Measurements from ENCODE around the gene CYTH4.

DNA sequence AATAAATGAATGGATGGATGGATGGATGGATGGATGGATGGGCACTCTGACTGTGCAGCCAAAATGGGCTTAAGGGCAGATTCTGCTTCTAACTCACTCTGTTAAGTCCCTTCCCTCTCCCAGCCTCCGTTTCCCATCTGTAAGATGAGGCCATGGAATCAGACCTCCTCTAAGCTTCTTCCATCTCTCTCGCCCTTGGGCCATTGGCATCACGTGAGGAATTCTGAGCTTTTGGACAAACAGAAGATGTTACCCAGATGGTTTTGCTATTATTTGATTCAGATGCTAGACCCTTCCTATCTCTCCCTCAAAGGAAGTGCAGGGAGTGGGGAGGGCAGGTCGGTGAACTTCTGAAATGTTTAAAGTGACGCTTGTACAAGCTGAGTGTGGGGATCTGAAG is 4.0 kb upstream of the CYTH4 start:
- TF ChIP-seq CEBPB (IDR thresholded peaks at IDR 0.05; ENCODE audit: low read depth) (no peak), YY1 (IDR thresholded peaks at IDR 0.05; ENCODE audit: extremely low read depth, insufficient replicate concordance, low read depth, low read length) (no peak), ZNF274 (IDR thresholded peaks at IDR 0.05; ENCODE audit: low read depth, low read length) (no peak), POLR2AphosphoS5 (IDR thresholded peaks at IDR 0.05; ENCODE audit: low read depth, low read length) (no peak), EZH2 (IDR thresholded peaks at IDR 0.05) (no peak), POLR2A (IDR thresholded peaks at IDR 0.05; ENCODE audit: borderline replicate concordance, extremely low read depth, insufficient read depth, insufficient read length) (no peak)
- TF ChIP-seq, protein P1, sequence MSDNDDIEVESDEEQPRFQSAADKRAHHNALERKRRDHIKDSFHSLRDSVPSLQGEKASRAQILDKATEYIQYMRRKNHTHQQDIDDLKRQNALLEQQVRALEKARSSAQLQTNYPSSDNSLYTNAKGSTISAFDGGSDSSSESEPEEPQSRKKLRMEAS (IDR thresholded peaks at IDR 0.05) = no peak
- TF ChIP-seq, protein P2, sequence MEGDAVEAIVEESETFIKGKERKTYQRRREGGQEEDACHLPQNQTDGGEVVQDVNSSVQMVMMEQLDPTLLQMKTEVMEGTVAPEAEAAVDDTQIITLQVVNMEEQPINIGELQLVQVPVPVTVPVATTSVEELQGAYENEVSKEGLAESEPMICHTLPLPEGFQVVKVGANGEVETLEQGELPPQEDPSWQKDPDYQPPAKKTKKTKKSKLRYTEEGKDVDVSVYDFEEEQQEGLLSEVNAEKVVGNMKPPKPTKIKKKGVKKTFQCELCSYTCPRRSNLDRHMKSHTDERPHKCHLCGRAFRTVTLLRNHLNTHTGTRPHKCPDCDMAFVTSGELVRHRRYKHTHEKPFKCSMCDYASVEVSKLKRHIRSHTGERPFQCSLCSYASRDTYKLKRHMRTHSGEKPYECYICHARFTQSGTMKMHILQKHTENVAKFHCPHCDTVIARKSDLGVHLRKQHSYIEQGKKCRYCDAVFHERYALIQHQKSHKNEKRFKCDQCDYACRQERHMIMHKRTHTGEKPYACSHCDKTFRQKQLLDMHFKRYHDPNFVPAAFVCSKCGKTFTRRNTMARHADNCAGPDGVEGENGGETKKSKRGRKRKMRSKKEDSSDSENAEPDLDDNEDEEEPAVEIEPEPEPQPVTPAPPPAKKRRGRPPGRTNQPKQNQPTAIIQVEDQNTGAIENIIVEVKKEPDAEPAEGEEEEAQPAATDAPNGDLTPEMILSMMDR (IDR thresholded peaks at IDR 0.05 in 2 of 3, conservative IDR thresholded peaks at IDR 0.05 in 1 of 3; ENCODE audit: borderline replicate concordance in 1 of 3, insufficient read depth in 1 of 3, low read depth in 2 of 3, low read length in 2 of 3) = no peak
- TF ChIP-seq, protein P3, sequence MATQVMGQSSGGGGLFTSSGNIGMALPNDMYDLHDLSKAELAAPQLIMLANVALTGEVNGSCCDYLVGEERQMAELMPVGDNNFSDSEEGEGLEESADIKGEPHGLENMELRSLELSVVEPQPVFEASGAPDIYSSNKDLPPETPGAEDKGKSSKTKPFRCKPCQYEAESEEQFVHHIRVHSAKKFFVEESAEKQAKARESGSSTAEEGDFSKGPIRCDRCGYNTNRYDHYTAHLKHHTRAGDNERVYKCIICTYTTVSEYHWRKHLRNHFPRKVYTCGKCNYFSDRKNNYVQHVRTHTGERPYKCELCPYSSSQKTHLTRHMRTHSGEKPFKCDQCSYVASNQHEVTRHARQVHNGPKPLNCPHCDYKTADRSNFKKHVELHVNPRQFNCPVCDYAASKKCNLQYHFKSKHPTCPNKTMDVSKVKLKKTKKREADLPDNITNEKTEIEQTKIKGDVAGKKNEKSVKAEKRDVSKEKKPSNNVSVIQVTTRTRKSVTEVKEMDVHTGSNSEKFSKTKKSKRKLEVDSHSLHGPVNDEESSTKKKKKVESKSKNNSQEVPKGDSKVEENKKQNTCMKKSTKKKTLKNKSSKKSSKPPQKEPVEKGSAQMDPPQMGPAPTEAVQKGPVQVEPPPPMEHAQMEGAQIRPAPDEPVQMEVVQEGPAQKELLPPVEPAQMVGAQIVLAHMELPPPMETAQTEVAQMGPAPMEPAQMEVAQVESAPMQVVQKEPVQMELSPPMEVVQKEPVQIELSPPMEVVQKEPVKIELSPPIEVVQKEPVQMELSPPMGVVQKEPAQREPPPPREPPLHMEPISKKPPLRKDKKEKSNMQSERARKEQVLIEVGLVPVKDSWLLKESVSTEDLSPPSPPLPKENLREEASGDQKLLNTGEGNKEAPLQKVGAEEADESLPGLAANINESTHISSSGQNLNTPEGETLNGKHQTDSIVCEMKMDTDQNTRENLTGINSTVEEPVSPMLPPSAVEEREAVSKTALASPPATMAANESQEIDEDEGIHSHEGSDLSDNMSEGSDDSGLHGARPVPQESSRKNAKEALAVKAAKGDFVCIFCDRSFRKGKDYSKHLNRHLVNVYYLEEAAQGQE (IDR thresholded peaks at IDR 0.05; ENCODE audit: low read depth) = no peak

All from HCT116 (cell line).